ENCODE data around the gene DOK3. TPM values are rescaled to one million over a fixed set of nuclear protein-coding genes. Genes with fewer than 3 reads are reported as not detected.

Gene DOK3
- total RNA-seq, 1 experiment from 2014 or later: 6.0 TPM

DNA sequence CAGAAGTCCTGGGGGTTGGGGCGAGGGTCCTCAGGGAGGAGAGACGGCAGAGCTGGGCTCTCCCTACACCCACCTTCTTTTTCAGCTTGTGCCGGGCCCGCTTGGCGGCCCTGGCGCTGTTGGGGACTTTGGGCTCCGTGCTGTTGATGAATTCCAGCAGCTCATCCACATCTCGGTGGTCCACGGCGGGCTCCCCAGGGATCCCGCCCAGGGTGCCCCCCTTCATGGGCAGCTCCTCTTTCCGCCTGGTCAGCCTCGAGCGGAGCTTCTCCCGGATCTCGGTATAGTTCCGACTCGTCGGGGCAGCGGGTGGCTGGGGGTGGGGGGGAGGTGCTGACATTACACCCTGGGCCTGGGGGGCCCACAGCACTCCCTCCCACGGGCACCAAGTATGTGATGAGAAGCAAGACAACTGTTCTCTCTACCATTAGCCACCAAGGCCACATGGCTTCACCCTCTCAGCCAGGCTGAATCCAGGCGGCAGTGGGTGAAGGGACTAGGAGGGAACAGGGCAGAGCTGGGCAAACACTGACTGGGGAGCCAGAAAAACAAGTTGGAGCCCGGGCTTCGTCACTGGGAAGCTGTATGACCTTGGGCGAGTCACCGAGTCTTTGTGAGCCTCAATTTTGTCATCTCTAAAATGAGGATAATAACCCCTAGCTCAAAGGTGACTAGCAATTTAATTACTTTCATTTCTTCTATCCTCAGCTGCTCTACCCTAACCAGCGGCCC is 21.7 kb upstream of the DOK3 start:
- ChIA-PET CTCF (interaction anchor here (0.5 to 1.8 kb wide), 4 partner anchors 14 to 554 kb away, joined by 3 to 10 read pairs (median 4); no protein-coding TSS in a partner anchor), POLR2A (interaction anchor here (0.8 to 2.8 kb wide), 4 partner anchors 14 to 69 kb away, joined by 4 to 14 read pairs (median 6); partner anchors contain the start of genes B4GALT7 and DDX41)
- DNase-seq (ENCODE audit: unreplicated experiment): no peak
- Mint-ChIP-seq H3K4me1 (ENCODE audit: insufficient read depth, unreplicated experiment) (no peaks in the 10 kb centered on the region), H3K4me3 (ENCODE audit: unreplicated experiment) (no peak overlapping the region), H3K9me3 (ENCODE audit: unreplicated experiment) (no peaks in the 10 kb centered on the region), H3K27ac (ENCODE audit: low read depth, unreplicated experiment) (no peak overlapping the region), H3K36me3 (ENCODE audit: insufficient read depth, unreplicated experiment) (peaks cover 63% of the 10 kb centered on the region), H3K27me3 (ENCODE audit: insufficient read depth, unreplicated experiment) (no peaks in the 10 kb centered on the region)
- TF ChIP-seq, protein P1, sequence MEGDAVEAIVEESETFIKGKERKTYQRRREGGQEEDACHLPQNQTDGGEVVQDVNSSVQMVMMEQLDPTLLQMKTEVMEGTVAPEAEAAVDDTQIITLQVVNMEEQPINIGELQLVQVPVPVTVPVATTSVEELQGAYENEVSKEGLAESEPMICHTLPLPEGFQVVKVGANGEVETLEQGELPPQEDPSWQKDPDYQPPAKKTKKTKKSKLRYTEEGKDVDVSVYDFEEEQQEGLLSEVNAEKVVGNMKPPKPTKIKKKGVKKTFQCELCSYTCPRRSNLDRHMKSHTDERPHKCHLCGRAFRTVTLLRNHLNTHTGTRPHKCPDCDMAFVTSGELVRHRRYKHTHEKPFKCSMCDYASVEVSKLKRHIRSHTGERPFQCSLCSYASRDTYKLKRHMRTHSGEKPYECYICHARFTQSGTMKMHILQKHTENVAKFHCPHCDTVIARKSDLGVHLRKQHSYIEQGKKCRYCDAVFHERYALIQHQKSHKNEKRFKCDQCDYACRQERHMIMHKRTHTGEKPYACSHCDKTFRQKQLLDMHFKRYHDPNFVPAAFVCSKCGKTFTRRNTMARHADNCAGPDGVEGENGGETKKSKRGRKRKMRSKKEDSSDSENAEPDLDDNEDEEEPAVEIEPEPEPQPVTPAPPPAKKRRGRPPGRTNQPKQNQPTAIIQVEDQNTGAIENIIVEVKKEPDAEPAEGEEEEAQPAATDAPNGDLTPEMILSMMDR (IDR thresholded peaks at IDR 0.05; ENCODE audit: unreplicated experiment): no peak
- BruUV-seq (replicated peaks): no TSS peak
- intact Hi-C loops (cut with micrococcal nuclease): no loop called here

DNA sequence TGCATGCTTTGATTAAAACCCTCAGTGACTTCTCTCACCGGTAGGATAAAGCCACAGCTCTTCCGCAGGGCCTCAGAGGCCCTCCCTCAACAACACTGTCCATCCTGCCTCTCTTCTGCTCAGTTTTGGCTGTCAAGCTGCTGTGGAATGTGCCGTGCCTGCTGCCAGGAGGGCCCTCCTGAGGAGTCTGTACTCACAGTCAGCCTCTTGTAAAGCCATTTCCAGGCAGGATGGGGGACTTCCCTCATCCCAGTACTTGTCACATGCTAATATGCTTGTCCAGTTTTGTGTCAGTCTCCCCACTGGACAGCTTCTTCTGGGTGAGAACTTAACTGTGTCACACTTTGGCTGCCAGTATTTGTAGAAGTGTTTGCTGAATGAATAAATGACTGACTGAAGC is 21.0 kb upstream of the DOK3 start:
- Mint-ChIP-seq H3K27me3 (ENCODE audit: insufficient read depth, unreplicated experiment) (no peaks in the 10 kb centered on the region), H3K4me1 (ENCODE audit: insufficient read depth, unreplicated experiment) (no peaks in the 10 kb centered on the region), H3K27ac (ENCODE audit: low read depth, unreplicated experiment) (no peak overlapping the region), H3K9me3 (ENCODE audit: unreplicated experiment) (no peaks in the 10 kb centered on the region), H3K4me3 (ENCODE audit: unreplicated experiment) (no peak overlapping the region), H3K36me3 (ENCODE audit: insufficient read depth, unreplicated experiment) (peaks cover 55% of the 10 kb centered on the region)
- POLR2A ChIA-PET: interaction anchor here (0.7 to 2.8 kb wide), 4 partner anchors 14 to 201 kb away, joined by 3 to 14 read pairs (median 6); partner anchors contain the start of genes B4GALT7 and DDX41
- no peak for DNase-seq (ENCODE audit: unreplicated experiment)
- CTCF ChIA-PET: interaction anchor here (0.5 to 1.8 kb wide), 3 partner anchors 29 to 553 kb away, joined by 3 to 10 read pairs (median 5); no protein-coding TSS in a partner anchor
- TF ChIP-seq, protein P1 (IDR thresholded peaks at IDR 0.05; ENCODE audit: unreplicated experiment): no peak
- BruUV-seq (replicated peaks): no TSS peak
- intact Hi-C loops (cut with micrococcal nuclease): no loop called here

DNA sequence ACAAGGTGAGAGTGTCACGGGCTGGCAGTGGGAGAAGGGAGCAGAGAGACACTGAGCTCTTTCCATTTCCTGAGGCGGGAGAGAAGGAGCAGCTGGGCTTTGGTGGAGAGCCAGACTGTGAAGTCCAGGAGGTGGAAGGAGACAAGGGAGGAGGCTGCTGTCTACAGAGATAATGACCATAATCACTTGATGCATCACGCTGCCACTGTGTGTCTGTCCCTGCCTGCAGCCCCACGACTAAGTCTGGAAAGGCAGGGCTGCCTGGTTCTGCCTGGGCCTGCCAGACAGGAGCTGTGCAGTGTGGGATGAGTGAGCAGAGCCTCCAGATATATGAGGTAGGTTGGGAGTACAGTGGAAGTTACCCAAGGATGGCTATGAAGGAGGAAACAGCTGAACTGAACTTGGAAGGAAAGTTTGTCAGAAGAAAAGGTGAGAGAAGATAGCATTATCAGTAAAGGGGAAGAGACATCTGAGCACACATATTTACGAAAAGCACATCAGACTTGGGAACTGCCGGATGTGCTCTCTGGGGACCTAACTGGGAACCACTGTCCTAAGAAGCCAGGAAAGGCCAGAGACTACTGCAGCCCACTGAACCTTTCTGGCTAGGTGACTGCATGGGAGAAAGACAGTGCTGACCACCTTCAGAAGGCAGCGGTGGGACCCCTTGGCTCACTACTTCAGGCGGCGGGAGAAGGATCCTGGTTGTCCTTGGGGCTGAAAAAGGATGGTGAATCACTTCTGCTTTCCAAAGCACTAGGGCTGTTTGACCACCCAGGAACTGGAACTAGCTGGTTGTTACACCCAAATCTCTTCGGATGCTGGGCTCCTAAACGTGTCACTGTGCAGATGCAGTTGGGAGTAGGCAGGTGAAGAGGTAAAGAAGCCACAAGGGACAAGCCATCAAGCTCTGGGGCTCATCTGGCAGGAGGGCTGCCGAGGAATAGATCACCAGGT is 19.9 kb upstream of the DOK3 start:
- no peaks in the 10 kb centered on the region for H3K4me1 Mint-ChIP-seq (ENCODE audit: insufficient read depth, unreplicated experiment)
- H3K36me3 Mint-ChIP-seq (ENCODE audit: insufficient read depth, unreplicated experiment): peaks cover 47% of the 10 kb centered on the region
- TF ChIP-seq, protein P1 (IDR thresholded peaks at IDR 0.05; ENCODE audit: unreplicated experiment): no peak
- POLR2A ChIA-PET: interaction anchor here (1.0 to 2.8 kb wide), 4 partner anchors 10 to 16 kb away, joined by 3 to 14 read pairs (median 4); partner anchors contain the start of gene DDX41
- DNase-seq (ENCODE audit: unreplicated experiment): no peak
- H3K27me3 Mint-ChIP-seq (ENCODE audit: insufficient read depth, unreplicated experiment): no peaks in the 10 kb centered on the region
- H3K4me3 Mint-ChIP-seq (ENCODE audit: unreplicated experiment): no peak overlapping the region
- H3K9me3 Mint-ChIP-seq (ENCODE audit: unreplicated experiment): no peaks in the 10 kb centered on the region
- intact Hi-C loops (cut with micrococcal nuclease): no loop called here
- BruUV-seq (replicated peaks): no TSS peak
- CTCF ChIA-PET: interaction anchor here (0.6 to 1.0 kb wide), 3 partner anchors 28 to 289 kb away, joined by 3 read pairs; no protein-coding TSS in a partner anchor
- H3K27ac Mint-ChIP-seq (ENCODE audit: low read depth, unreplicated experiment): no peak overlapping the region

DNA sequence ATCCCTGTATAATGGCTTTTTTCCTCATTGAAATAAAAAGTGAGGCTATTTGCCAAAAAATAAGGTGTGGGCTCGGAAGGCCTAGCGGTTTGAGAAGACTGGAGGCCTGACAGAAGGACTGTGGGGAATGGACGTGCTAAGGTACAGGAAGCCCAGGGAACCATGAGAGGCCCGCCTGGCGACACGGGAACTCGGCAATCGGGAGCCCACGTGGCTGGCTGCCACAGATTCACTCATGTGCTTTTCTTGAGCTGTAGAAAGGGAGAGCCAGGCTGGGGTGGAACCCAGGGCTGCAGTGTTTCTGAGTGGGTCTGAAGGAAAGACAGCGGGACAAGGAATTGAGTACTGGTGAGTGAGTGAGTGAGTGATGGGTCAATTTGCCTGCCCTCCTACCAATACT is 19.0 kb upstream of the DOK3 start:
- Mint-ChIP-seq H3K36me3 (ENCODE audit: insufficient read depth, unreplicated experiment) (peaks cover 41% of the 10 kb centered on the region), H3K4me3 (ENCODE audit: unreplicated experiment) (no peak overlapping the region), H3K4me1 (ENCODE audit: insufficient read depth, unreplicated experiment) (no peaks in the 10 kb centered on the region), H3K9me3 (ENCODE audit: unreplicated experiment) (no peaks in the 10 kb centered on the region), H3K27me3 (ENCODE audit: insufficient read depth, unreplicated experiment) (no peaks in the 10 kb centered on the region), H3K27ac (ENCODE audit: low read depth, unreplicated experiment) (no peak overlapping the region)
- DNase-seq (ENCODE audit: unreplicated experiment): no peak
- TF ChIP-seq, protein P1 (IDR thresholded peaks at IDR 0.05; ENCODE audit: unreplicated experiment): no peak
- no TSS peak for BruUV-seq (replicated peaks)
- ChIA-PET CTCF (no interaction called here), POLR2A (no interaction called here)
- intact Hi-C loops (cut with micrococcal nuclease): no loop called here

All from MCF 10A (cell line).